HepG2 (cell line): ENCODE measurements around the gene TOMM20. TPM values are rescaled to one million over a fixed set of nuclear protein-coding genes. Genes with fewer than 3 reads are reported as not detected.

Experiments used
- ATF7-NPFF ChIP-seq: sonication (generic); formaldehyde crosslinking; IDR thresholded peaks from 2 replicates; pipeline ENCODE4 v1.8.1; 2023; ENCODE audit warnings: mild to moderate bottlenecking, low read depth, missing genetic modification reagents, moderate library complexity
- DR1 ChIP-seq: sonication (generic); formaldehyde crosslinking; IDR thresholded peaks from 2 replicates; pipeline ENCODE4 v1.8.0; 2021; ENCODE audit warnings: mild to moderate bottlenecking, missing genetic modification reagents, inconsistent platforms
- ETV6 ChIP-seq: sonication (generic); formaldehyde crosslinking; conservative IDR thresholded peaks from 2 replicates; pipeline ENCODE4 v1.4.0; 2020; ENCODE audit warnings: missing genetic modification reagents
- FOXK2 ChIP-seq: fragments of 450-650 bp; IDR thresholded peaks from 2 replicates; pipeline ENCODE4 v1.6.1; 2016
- HNF4A ChIP-seq: sonication (generic); formaldehyde crosslinking; IDR thresholded peaks from 2 replicates; pipeline ENCODE4 v1.4.0; 2020; ENCODE audit warnings: missing genetic modification reagents
- HNF4G ChIP-seq, 2 experiments: sonication (generic) in 1 of 2; formaldehyde crosslinking in 1 of 2; IDR thresholded peaks; 2 replicates each; pipeline versions ENCODE4 v1.4.0 to v1.6.1; 2011 to 2020; ENCODE audit warnings: borderline replicate concordance in 2 of 2, low read depth in 2 of 2, mild to moderate bottlenecking in 2 of 2, low read length in 1 of 2, missing genetic modification reagents in 1 of 2, moderate library complexity in 1 of 2
- IKZF1 ChIP-seq: fragments of 450-650 bp; IDR thresholded peaks from 2 replicates; pipeline ENCODE4 v1.7.1; 2016
- KAT8 ChIP-seq: IDR thresholded peaks from 2 replicates; pipeline ENCODE4 v1.6.1; 2016; ENCODE audit warnings: missing genetic modification reagents, missing compliant biosample characterization
- MAFF ChIP-seq: IDR thresholded peaks from 2 replicates; pipeline ENCODE4 v1.6.1; 2011; ENCODE audit warnings: low read depth, low read length, improper control_type of control experiment
- MIER2 ChIP-seq: IDR thresholded peaks from 2 replicates; pipeline ENCODE4 v1.6.1; 2016; ENCODE audit warnings: missing biosample characterization, missing genetic modification reagents
- NFATC3 ChIP-seq: sonication (generic); formaldehyde crosslinking; IDR thresholded peaks from 2 replicates; pipeline ENCODE4 v1.5.1; 2020; ENCODE audit warnings: mild to moderate bottlenecking, missing genetic modification reagents
- NPAS2 ChIP-seq: sonication (generic); formaldehyde crosslinking; IDR thresholded peaks from 2 replicates; pipeline ENCODE4 v1.8.0; 2022; ENCODE audit warnings: mild to moderate bottlenecking, missing genetic modification reagents, borderline replicate concordance
- NR1H2 ChIP-seq: sonication (generic); formaldehyde crosslinking; IDR thresholded peaks from 2 replicates; pipeline ENCODE4 v1.8.1; 2022; ENCODE audit warnings: low read depth, missing genetic modification reagents, borderline replicate concordance
- NR2F1 ChIP-seq, 2 experiments: fragments of 450-650 bp in 1 of 2; formaldehyde crosslinking in 1 of 2; IDR thresholded peaks; 2 replicates each; pipeline versions ENCODE4 v1.5.0 to v1.6.1; 2016 to 2020; ENCODE audit warnings: mild to moderate bottlenecking in 1 of 2, missing compliant biosample characterization in 1 of 2, missing genetic modification reagents in 1 of 2, moderate library complexity in 1 of 2
- REXO4 ChIP-seq: sonication (generic); formaldehyde crosslinking; IDR thresholded peaks from 2 replicates; pipeline ENCODE4 v1.8.0; 2022; ENCODE audit warnings: missing genetic modification reagents, mild to moderate bottlenecking, borderline replicate concordance
- RFX5 ChIP-seq: IDR thresholded peaks from 2 replicates; pipeline ENCODE4 v1.6.1; 2011; ENCODE audit warnings: low read depth, low read length, improper control_type of control experiment
- SALL1 ChIP-seq: sonication (generic); formaldehyde crosslinking; IDR thresholded peaks from 2 replicates; pipeline ENCODE4 v1.8.0; 2022; ENCODE audit warnings: mild to moderate bottlenecking, missing genetic modification reagents
- SIN3A ChIP-seq: IDR thresholded peaks from 2 replicates; pipeline ENCODE4 v1.6.1; 2011; ENCODE audit warnings: low read depth, mild to moderate bottlenecking, control low read depth, low read length, borderline replicate concordance
- SMARCC2 ChIP-seq: fragments of 450-650 bp; IDR thresholded peaks from 2 replicates; pipeline ENCODE4 v1.6.1; 2017; ENCODE audit warnings: antibody characterized with exemption, mild to moderate bottlenecking
- UBTF ChIP-seq: sonication (generic); formaldehyde crosslinking; IDR thresholded peaks from 2 replicates; pipeline ENCODE4 v1.4.0; 2020; ENCODE audit warnings: mild to moderate bottlenecking, missing genetic modification reagents
- XRCC5 ChIP-seq: fragments of 200-400 bp; formaldehyde crosslinking; optimal IDR thresholded peaks from 2 replicates; pipeline ENCODE3; 2017; ENCODE audit warnings: mild to moderate bottlenecking, low read length
- YEATS2 ChIP-seq: sonication (generic); formaldehyde crosslinking; IDR thresholded peaks from 2 replicates; pipeline ENCODE4 v1.4.0; 2020; ENCODE audit warnings: missing genetic modification reagents, borderline replicate concordance
- ZNF205 ChIP-seq: IDR thresholded peaks from 2 replicates; pipeline ENCODE4 v1.6.1; 2018; ENCODE audit warnings: missing biosample characterization, missing genetic modification reagents
- ZNF329 ChIP-seq: sonication (generic); formaldehyde crosslinking; IDR thresholded peaks from 2 replicates; pipeline ENCODE4 v1.9.0; 2021; ENCODE audit warnings: low read depth, mild to moderate bottlenecking, missing genetic modification reagents
- ZNF431 ChIP-seq: sonication (generic); formaldehyde crosslinking; IDR thresholded peaks from 2 replicates; pipeline ENCODE4 v1.9.0; 2022; ENCODE audit warnings: missing genetic modification reagents, low read depth, mild to moderate bottlenecking, borderline replicate concordance
- ZNF432 ChIP-seq: sonication (generic); formaldehyde crosslinking; IDR thresholded peaks from 2 replicates; pipeline ENCODE4 v1.5.0; 2020; ENCODE audit warnings: missing genetic modification reagents, mild to moderate bottlenecking, borderline replicate concordance
- ZNF576 ChIP-seq: sonication (generic); formaldehyde crosslinking; IDR thresholded peaks from 2 replicates; pipeline ENCODE4 v1.4.0; 2020; ENCODE audit warnings: mild to moderate bottlenecking, missing genetic modification reagents
- ZNF7 ChIP-seq: IDR thresholded peaks from 2 replicates; pipeline ENCODE4 v1.6.1; 2016; ENCODE audit warnings: missing biosample characterization, missing genetic modification reagents
- ZNF724P ChIP-seq: sonication (generic); formaldehyde crosslinking; IDR thresholded peaks from 2 replicates; pipeline ENCODE4 v1.8.0; 2022; ENCODE audit warnings: missing genetic modification reagents, borderline replicate concordance
- polyA plus RNA-seq, 8 experiments: library from polyadenylated mRNA; depleted of rRNA in 3 of 8; stranded (reverse) in 7 of 8; unstranded in 1 of 8; fragments of >200 nt; fragmentation: Illumina TruSeq in 4 of 8; extraction: Trizol in 4 of 8; gene quantifications; 2 replicates each; pipeline versions ENCODE4 v1.2.1 to v1.2.3, GENCODE V29; 2011 to 2016; ENCODE audit warnings: low read depth in 4 of 8, missing spikeins in 1 of 8, mixed read lengths in 1 of 8; ENCODE audit not compliant: insufficient read depth in 1 of 8
- total RNA-seq, 5 experiments: library from RNA; depleted of rRNA; stranded (reverse); fragments of >200 nt; fragmentation: Illumina TruSeq; extraction: Trizol; gene quantifications; 2 replicates each; pipeline ENCODE4 v1.2.3, GENCODE V29; 2016; ENCODE audit warnings: low read depth in 1 of 5
- TF ChIP-seq, protein P1 (sequence below): IDR thresholded peaks from 2 replicates; pipeline ENCODE4 v1.6.1; 2016; ENCODE audit warnings: missing genetic modification reagents, missing compliant biosample characterization

Gene TOMM20
- total and polyA plus RNA-seq, 2 of the 13 experiments (the other 11 are each of a cell fraction or from before 2014, with no cell fraction given) = 153 to 376 TPM

GRCh38 chr1:235067396-235068157, 61.1 kb downstream of the TOMM20 start (continued):
- TF ChIP-seq UBTF (CRISPR knock-in tag) = no peak
- TF ChIP-seq XRCC5 = no peak
- no peak for TF ChIP-seq FOXK2
- TF ChIP-seq ZNF432 (CRISPR knock-in tag) = no peak
- TF ChIP-seq NR2F1 (CRISPR knock-in tag; IDR thresholded peaks at IDR 0.05) = no peak
- no peak for TF ChIP-seq NPAS2 (CRISPR knock-in tag)
- no peak for TF ChIP-seq REXO4
- TF ChIP-seq ETV6 (CRISPR knock-in tag) = no peak
- 0 out of 2 replicates have a peak, but pooled peaks have one; percentile 22 for TF ChIP-seq HNF4A (CRISPR knock-in tag)
- TF ChIP-seq NFATC3 = no peak
- TF ChIP-seq IKZF1 = no peak
- TF ChIP-seq ZNF431 (CRISPR knock-in tag) = no peak
- TF ChIP-seq SIN3A = no peak
- TF ChIP-seq ZNF576 = no peak
- TF ChIP-seq YEATS2 = no peak
- no peak for TF ChIP-seq ATF7-NPFF
- no peak for TF ChIP-seq SMARCC2
- TF ChIP-seq NR1H2 = no peak
- TF ChIP-seq ZNF205 = no peak
- TF ChIP-seq, protein P1, sequence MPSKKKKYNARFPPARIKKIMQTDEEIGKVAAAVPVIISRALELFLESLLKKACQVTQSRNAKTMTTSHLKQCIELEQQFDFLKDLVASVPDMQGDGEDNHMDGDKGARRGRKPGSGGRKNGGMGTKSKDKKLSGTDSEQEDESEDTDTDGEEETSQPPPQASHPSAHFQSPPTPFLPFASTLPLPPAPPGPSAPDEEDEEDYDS (CRISPR knock-in tag) = 0 out of 2 replicates have a peak, but pooled peaks have one; percentile 31
- TF ChIP-seq KAT8 (CRISPR knock-in tag) = no peak
- no peak for TF ChIP-seq MIER2 (CRISPR knock-in tag)
- no peak for TF ChIP-seq DR1 (CRISPR knock-in tag)
- TF ChIP-seq RFX5 = no peak
- TF ChIP-seq ZNF329 (CRISPR knock-in tag) = no peak
- no peak for TF ChIP-seq ZNF7 (CRISPR knock-in tag)
- no peak for TF ChIP-seq HNF4G (IDR thresholded peaks at IDR 0.05; ENCODE audit: borderline replicate concordance, low read depth, low read length)
- no peak for TF ChIP-seq HNF4G (CRISPR knock-in tag; IDR thresholded peaks at IDR 0.05; ENCODE audit: borderline replicate concordance, low read depth)
- TF ChIP-seq MAFF = no peak
- TF ChIP-seq SALL1 (CRISPR knock-in tag) = no peak
- TF ChIP-seq ZNF724P (CRISPR knock-in tag) = no peak
